B cell (primary cell): ENCODE measurements around the gene KLF3. TPM values are rescaled to one million over a fixed set of nuclear protein-coding genes. Genes with fewer than 3 reads are reported as not detected.
A peak's percentile ranks its signal among the peaks of the same experiment; 100 is the strongest.

Source experiments
- ATAC-seq: fragments of 200-7000 bp; cut with Tn5 transposase; one replicate; pipeline ENCODE4 v1.10.0; 2021; ENCODE audit warnings: low read depth, mild to moderate bottlenecking, moderate number of reproducible peaks, moderate library complexity
- CTCF ChIA-PET: fragments of 350-600 bp; sonication (Branson Sonifier 250); formaldehyde crosslinking; loops from one replicate; lab custom pipeline; 2021; ENCODE audit warnings: antibody characterized with exemption, inconsistent platforms; lab: Charles Lee
- POLR2A ChIA-PET: fragments of 350-600 bp; sonication (Branson Sonifier 250); formaldehyde crosslinking; loops from one replicate; lab custom pipeline; 2021; ENCODE audit warnings: antibody characterized with exemption; lab: Charles Lee
- DNase-seq: peaks from one replicate; pipeline ENCODE4 v3.0.0; 2013
- H2AFZ ChIP-seq: 2 replicates; pipeline ENCODE4 v1.6.1; 2012; ENCODE audit warnings: mild to moderate bottlenecking, low read depth, low read length; ENCODE audit not compliant: insufficient read depth, poor library complexity, severe bottlenecking
- H3K27ac ChIP-seq, 2 donors: 1 replicate in 1 of 2; 2 replicates in 1 of 2; pipeline ENCODE4 v1.5.1; 2012 to 2013; ENCODE audit warnings: low read length in 2 of 2, mild to moderate bottlenecking in 2 of 2, moderate library complexity in 1 of 2
- H3K27me3 ChIP-seq, 4 experiments: fragments of 200-600 bp in 1 of 4; sonication (generic) in 1 of 4; replicated peaks in 1 of 4; 1 replicate in 2 of 4; 2 replicates in 2 of 4; pipeline versions ENCODE4 v1.6.1 to v1.7.0; 2013 to 2016; ENCODE audit warnings: low read length in 3 of 4, mild to moderate bottlenecking in 2 of 4, mixed read lengths in 1 of 4, moderate library complexity in 1 of 4; ENCODE audit not compliant: insufficient read depth in 4 of 4, control insufficient read depth in 3 of 4; ENCODE audit errors: control extremely low read depth in 1 of 4
- H3K36me3 ChIP-seq, 2 experiments: replicated peaks in 1 of 2; 1 replicate in 1 of 2; 2 replicates in 1 of 2; pipeline versions ENCODE4 v1.6.1 to v1.7.1; 2013; ENCODE audit warnings: low read length in 1 of 2; ENCODE audit not compliant: insufficient read depth in 2 of 2, control insufficient read depth in 1 of 2; ENCODE audit errors: control extremely low read depth in 1 of 2, extremely low read depth in 1 of 2
- H3K4me1 ChIP-seq, 2 donors: fragments of 200-600 bp in 1 of 2; sonication (generic) in 1 of 2; 1 replicate in 1 of 2; 2 replicates in 1 of 2; pipeline versions ENCODE4 v1.5.1 to v1.6.1; 2013 to 2017; ENCODE audit warnings: low read length in 2 of 2; ENCODE audit not compliant: control insufficient read depth in 2 of 2, insufficient read depth in 2 of 2
- H3K4me2 ChIP-seq: replicated peaks from 2 replicates; pipeline ENCODE3; 2012; ENCODE audit warnings: mild to moderate bottlenecking, low read depth, low read length; ENCODE audit not compliant: poor library complexity, severe bottlenecking
- H3K4me3 ChIP-seq, 5 experiments: fragments of 200-600 bp in 1 of 5; sonication (generic) in 1 of 5; 1 replicate in 3 of 5; 2 replicates in 2 of 5; pipeline versions ENCODE4 v1.5.1 to v1.7.0; 2011 to 2016; ENCODE audit warnings: low read length in 4 of 5, mild to moderate bottlenecking in 4 of 5, low read depth in 2 of 5, control low read depth in 1 of 5, moderate library complexity in 1 of 5; ENCODE audit not compliant: insufficient read depth in 1 of 5; ENCODE audit errors: control extremely low read depth in 1 of 5, extremely low read depth in 1 of 5
- H3K79me2 ChIP-seq: fragments of 200-600 bp; sonication (generic); one replicate; pipeline ENCODE4 v1.6.0; 2016; ENCODE audit warnings: low read length; ENCODE audit not compliant: control insufficient read depth, insufficient read depth
- H3K9ac ChIP-seq: fragments of 200-600 bp; sonication (generic); 2 replicates; pipeline ENCODE4 v1.6.1; 2017; ENCODE audit warnings: mild to moderate bottlenecking, low read length, moderate library complexity
- H3K9me3 ChIP-seq, 3 donors: one replicate each; pipeline versions ENCODE4 v1.6.1 to v1.7.1; 2013; ENCODE audit warnings: low read length in 2 of 3; ENCODE audit not compliant: control insufficient read depth in 2 of 3, insufficient read depth in 1 of 3; ENCODE audit errors: control extremely low read depth in 1 of 3
- H4K20me1 ChIP-seq: 2 replicates; pipeline ENCODE4 v1.6.0; 2012; ENCODE audit warnings: mild to moderate bottlenecking, low read length; ENCODE audit not compliant: insufficient read depth, control insufficient read depth, poor library complexity, severe bottlenecking
- H3K27ac Mint-ChIP-seq: one replicate; pipeline ENCODE4 v1.8.0; 2021; ENCODE audit warnings: mixed read lengths
- H3K27me3 Mint-ChIP-seq: one replicate; pipeline ENCODE4 v1.8.0; 2021; ENCODE audit warnings: mixed read lengths
- H3K4me1 Mint-ChIP-seq: one replicate; pipeline ENCODE4 v1.8.0; 2021; ENCODE audit warnings: mixed read lengths
- H3K4me3 Mint-ChIP-seq: one replicate; pipeline ENCODE4 v1.8.0; 2021; ENCODE audit warnings: mixed read lengths
- H3K9me3 Mint-ChIP-seq: one replicate; pipeline ENCODE4 v1.8.0; 2022; ENCODE audit warnings: mixed read lengths; ENCODE audit not compliant: insufficient read depth
- EZH2 ChIP-seq: IDR thresholded peaks from 2 replicates; pipeline ENCODE4 v1.6.1; 2012; ENCODE audit warnings: borderline replicate concordance, low read depth, mild to moderate bottlenecking, moderate library complexity, low read length; ENCODE audit not compliant: insufficient read depth, poor library complexity, severe bottlenecking
- WGBS: methylation state at CpG from one replicate; pipeline ENCODE4 v1.1.5; 2013; ENCODE audit warnings: missing lambda C conversion rate; ENCODE audit not compliant: insufficient coverage; 5-methylcytosine and 5-hydroxymethylcytosine counted together
- intact Hi-C: fragments of 100-400 bp; cut with micrococcal nuclease; formaldehyde crosslinking; loops from one replicate; pipeline ENCODE4 v1.10.0; 2022
- polyA plus RNA-seq: library from polyadenylated mRNA; depleted of rRNA; stranded (reverse); fragments of >200 nt; gene quantifications from 2 replicates; pipeline ENCODE4 v1.2.3, GENCODE V29; 2012
- total RNA-seq, 2 donors: library from RNA; stranded (reverse); fragments of 120-200 nt in 1 of 2; gene quantifications; 1 replicate in 1 of 2; 2 replicates in 1 of 2; pipeline versions ENCODE4 v1.2.3 to v1.2.4, GENCODE V29; 2013 to 2022
- TF ChIP-seq, protein P1 (sequence below): fragments of 200-600 bp; IDR thresholded peaks from one replicate; pipeline ENCODE4 v1.8.0; 2022; ENCODE audit warnings: antibody characterized with exemption, mild to moderate bottlenecking

KLF3 gene
- total and polyA plus RNA-seq, 2 donors (not counting 1 experiment from before 2014, with no cell fraction given): 32.9 to 51.9 TPM

DNA sequence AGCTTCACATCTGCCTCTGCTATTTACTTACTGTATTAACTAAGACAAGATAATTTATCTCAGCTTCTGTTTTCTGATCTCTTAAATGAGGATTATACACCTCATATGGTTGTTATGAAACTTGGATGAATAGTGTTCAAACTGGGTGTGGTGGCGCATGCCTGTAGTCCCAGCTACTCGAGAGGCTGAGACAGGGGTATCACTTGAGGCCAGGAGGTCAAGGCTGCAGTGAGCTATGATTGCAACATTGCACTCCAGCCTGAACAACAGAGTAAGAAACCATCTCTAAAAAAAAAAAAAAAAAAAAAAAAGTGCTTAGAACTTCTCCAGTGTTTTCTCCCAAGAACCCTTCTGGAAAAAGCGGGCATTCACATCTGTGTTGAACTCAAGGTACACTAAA is 19.8 kb upstream of the KLF3 start:
- DNase-seq (no peak), ATAC-seq (no peak)
- Histone ChIP-seq H3K36me3 (no peaks in the 10 kb centered on the region), H3K27ac (no peak overlapping the region), H3K27me3 (peaks cover 0 to 4% (median 0%) of the 10 kb centered on the region in 4 experiments), H3K4me3 (no peak overlapping the region), H3K4me1 (peaks cover 11 to 14% of the 10 kb centered on the region in 2 donors), H4K20me1 (no peaks in the 10 kb centered on the region), H3K9ac (no peak overlapping the region), H3K9me3 (peaks cover 0 to 4% (median 0%) of the 10 kb centered on the region in 3 donors), H3K79me2 (no peaks in the 10 kb centered on the region), H3K4me2 (no peak overlapping the region), H2AFZ (no peak overlapping the region)
- peaks cover 2% of the 10 kb centered on the region for H3K9me3 Mint-ChIP-seq
- H3K4me1 Mint-ChIP-seq: peaks cover 13% of the 10 kb centered on the region
- WGBS: no CpG with 5 or more reads among the region's 3 CpGs
- intact Hi-C loops: no loop called here
- H3K27me3 Mint-ChIP-seq: peaks cover 25% of the 10 kb centered on the region
- ChIA-PET POLR2A (interaction anchor here (0.6 kb wide), 1 partner anchor 606 kb away, joined by 3 read pairs; no protein-coding TSS in a partner anchor), CTCF (interaction anchor here (0.7 kb wide), 2 partner anchors 11 to 1262 kb away, joined by 3 to 4 read pairs; no protein-coding TSS in a partner anchor)
- H3K4me3 Mint-ChIP-seq: no peak overlapping the region
- TF ChIP-seq EZH2: no peak
- TF ChIP-seq, protein P1, sequence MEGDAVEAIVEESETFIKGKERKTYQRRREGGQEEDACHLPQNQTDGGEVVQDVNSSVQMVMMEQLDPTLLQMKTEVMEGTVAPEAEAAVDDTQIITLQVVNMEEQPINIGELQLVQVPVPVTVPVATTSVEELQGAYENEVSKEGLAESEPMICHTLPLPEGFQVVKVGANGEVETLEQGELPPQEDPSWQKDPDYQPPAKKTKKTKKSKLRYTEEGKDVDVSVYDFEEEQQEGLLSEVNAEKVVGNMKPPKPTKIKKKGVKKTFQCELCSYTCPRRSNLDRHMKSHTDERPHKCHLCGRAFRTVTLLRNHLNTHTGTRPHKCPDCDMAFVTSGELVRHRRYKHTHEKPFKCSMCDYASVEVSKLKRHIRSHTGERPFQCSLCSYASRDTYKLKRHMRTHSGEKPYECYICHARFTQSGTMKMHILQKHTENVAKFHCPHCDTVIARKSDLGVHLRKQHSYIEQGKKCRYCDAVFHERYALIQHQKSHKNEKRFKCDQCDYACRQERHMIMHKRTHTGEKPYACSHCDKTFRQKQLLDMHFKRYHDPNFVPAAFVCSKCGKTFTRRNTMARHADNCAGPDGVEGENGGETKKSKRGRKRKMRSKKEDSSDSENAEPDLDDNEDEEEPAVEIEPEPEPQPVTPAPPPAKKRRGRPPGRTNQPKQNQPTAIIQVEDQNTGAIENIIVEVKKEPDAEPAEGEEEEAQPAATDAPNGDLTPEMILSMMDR: no peak
- no peak overlapping the region for H3K27ac Mint-ChIP-seq

- H3K9ac ChIP-seq: no peak overlapping the region
- no peak overlapping the region for H3K4me3 Mint-ChIP-seq
- WGBS: no CpG with 5 or more reads among the region's 2 CpGs
- H3K4me3 ChIP-seq: no peak overlapping the region
- peaks cover 13% of the 10 kb centered on the region for H3K27me3 Mint-ChIP-seq
- ATAC-seq (no peak), DNase-seq (no peak)
- ChIA-PET POLR2A (no interaction called here), CTCF (interaction anchor here (1.1 to 1.7 kb wide), 2 partner anchors 19 to 468 kb away, joined by 3 to 4 read pairs; no protein-coding TSS in a partner anchor)
- no peak overlapping the region for H2AFZ ChIP-seq
- intact Hi-C loops: no loop called here
- no peaks in the 10 kb centered on the region for H3K9me3 ChIP-seq
- H3K9me3 Mint-ChIP-seq: peaks cover 2% of the 10 kb centered on the region
- H3K79me2 ChIP-seq: no peaks in the 10 kb centered on the region
- H3K4me2 ChIP-seq: peak overlapping the region; percentile 38
- H3K36me3 ChIP-seq: no peaks in the 10 kb centered on the region
- H3K4me1 Mint-ChIP-seq: peaks cover 13% of the 10 kb centered on the region
- H4K20me1 ChIP-seq: no peaks in the 10 kb centered on the region
- H3K27ac ChIP-seq: no peak overlapping the region
- no peak for TF ChIP-seq EZH2
- TF ChIP-seq, protein P1: no peak
- H3K4me1 ChIP-seq: peaks cover 11 to 14% of the 10 kb centered on the region in 2 donors
- H3K27ac Mint-ChIP-seq: no peak overlapping the region
- H3K27me3 ChIP-seq: no peaks in the 10 kb centered on the region
Observed at GRCh38 chr4:38647101-38647819, 16.7 kb upstream of the KLF3 start.
